CD8-positive, alpha-beta memory T cell (primary cell): ENCODE data around the gene CFAP97D1. TPM values are rescaled to one million over a fixed set of nuclear protein-coding genes. Genes with fewer than 3 reads are reported as not detected.

Experiments
- CTCF ChIA-PET: fragments of 350-600 bp; sonication (Branson Sonifier 250); formaldehyde crosslinking; loops from one replicate; lab custom pipeline; 2021; ENCODE audit warnings: antibody characterized with exemption; lab: Charles Lee
- POLR2A ChIA-PET: fragments of 350-600 bp; sonication (Branson Sonifier 250); formaldehyde crosslinking; loops from one replicate; lab custom pipeline; 2021; ENCODE audit warnings: antibody characterized with exemption; lab: Charles Lee
- DNase-seq, 5 donors: peaks; one replicate each; pipeline versions ENCODE4 v3.0.0 to v3.0.0-alpha.2; 2020 to 2022; ENCODE audit warnings: mixed read lengths in 1 of 5
- H3K27ac ChIP-seq: one replicate; pipeline ENCODE4 v1.7.0; 2013; ENCODE audit warnings: low read depth, mild to moderate bottlenecking, low read length, moderate library complexity
- H3K27me3 ChIP-seq: 2 replicates; pipeline ENCODE4 v1.7.0; 2013; ENCODE audit warnings: low read length, mild to moderate bottlenecking; ENCODE audit not compliant: insufficient read depth, poor library complexity, severe bottlenecking
- H3K36me3 ChIP-seq: 2 replicates; pipeline ENCODE4 v1.7.0; 2013; ENCODE audit warnings: mild to moderate bottlenecking, low read length, moderate library complexity; ENCODE audit not compliant: insufficient read depth
- H3K4me1 ChIP-seq: 2 replicates; pipeline ENCODE4 v1.7.0; 2013; ENCODE audit warnings: mild to moderate bottlenecking, low read length, moderate library complexity; ENCODE audit not compliant: insufficient read depth
- H3K4me3 ChIP-seq: 2 replicates; pipeline ENCODE4 v1.7.0; 2013; ENCODE audit warnings: mild to moderate bottlenecking, low read length
- H3K9me3 ChIP-seq: 2 replicates; pipeline ENCODE4 v1.7.0; 2013; ENCODE audit warnings: mild to moderate bottlenecking, low read length
- H3K27ac Mint-ChIP-seq, 8 donors: one replicate each; pipeline ENCODE4 v1.8.0; 2020 to 2021; ENCODE audit warnings: mixed read lengths in 8 of 8, mild to moderate bottlenecking in 6 of 8, inconsistent platforms in 3 of 8, moderate library complexity in 3 of 8
- H3K27me3 Mint-ChIP-seq, 2 donors: one replicate each; pipeline ENCODE4 v1.8.0; 2020 to 2021; ENCODE audit warnings: mixed read lengths in 2 of 2, mild to moderate bottlenecking in 1 of 2, moderate library complexity in 1 of 2
- H3K36me3 Mint-ChIP-seq, 3 donors: one replicate each; pipeline ENCODE4 v1.8.0; 2020 to 2021; ENCODE audit warnings: mixed read lengths in 3 of 3, inconsistent platforms in 1 of 3, mild to moderate bottlenecking in 1 of 3
- H3K4me1 Mint-ChIP-seq, 3 donors: one replicate each; pipeline ENCODE4 v1.8.0; 2020 to 2021; ENCODE audit warnings: mixed read lengths in 3 of 3, inconsistent platforms in 1 of 3, mild to moderate bottlenecking in 1 of 3
- H3K4me3 Mint-ChIP-seq, 7 donors: one replicate each; pipeline ENCODE4 v1.8.0; 2020 to 2021; ENCODE audit warnings: mixed read lengths in 7 of 7, mild to moderate bottlenecking in 6 of 7, moderate library complexity in 4 of 7, inconsistent platforms in 2 of 7
- H3K9me3 Mint-ChIP-seq, 5 donors: one replicate each; pipeline ENCODE4 v1.8.0; 2020 to 2022; ENCODE audit warnings: mixed read lengths in 5 of 5, mild to moderate bottlenecking in 3 of 5, moderate library complexity in 2 of 5, inconsistent platforms in 1 of 5
- polyA plus RNA-seq: library from polyadenylated mRNA; unstranded; fragments of 300-500 nt; fragmentation: Illumina TruSeq; gene quantifications from one replicate; pipeline ENCODE4 v1.2.3, GENCODE V29; 2021
- total RNA-seq, 2 experiments: library from RNA; stranded (reverse); gene quantifications; one replicate each; pipeline ENCODE4 v1.2.3, GENCODE V29; 2021

CFAP97D1 gene
- total and polyA plus RNA-seq, 3 experiments from 2014 or later: not detected

DNA sequence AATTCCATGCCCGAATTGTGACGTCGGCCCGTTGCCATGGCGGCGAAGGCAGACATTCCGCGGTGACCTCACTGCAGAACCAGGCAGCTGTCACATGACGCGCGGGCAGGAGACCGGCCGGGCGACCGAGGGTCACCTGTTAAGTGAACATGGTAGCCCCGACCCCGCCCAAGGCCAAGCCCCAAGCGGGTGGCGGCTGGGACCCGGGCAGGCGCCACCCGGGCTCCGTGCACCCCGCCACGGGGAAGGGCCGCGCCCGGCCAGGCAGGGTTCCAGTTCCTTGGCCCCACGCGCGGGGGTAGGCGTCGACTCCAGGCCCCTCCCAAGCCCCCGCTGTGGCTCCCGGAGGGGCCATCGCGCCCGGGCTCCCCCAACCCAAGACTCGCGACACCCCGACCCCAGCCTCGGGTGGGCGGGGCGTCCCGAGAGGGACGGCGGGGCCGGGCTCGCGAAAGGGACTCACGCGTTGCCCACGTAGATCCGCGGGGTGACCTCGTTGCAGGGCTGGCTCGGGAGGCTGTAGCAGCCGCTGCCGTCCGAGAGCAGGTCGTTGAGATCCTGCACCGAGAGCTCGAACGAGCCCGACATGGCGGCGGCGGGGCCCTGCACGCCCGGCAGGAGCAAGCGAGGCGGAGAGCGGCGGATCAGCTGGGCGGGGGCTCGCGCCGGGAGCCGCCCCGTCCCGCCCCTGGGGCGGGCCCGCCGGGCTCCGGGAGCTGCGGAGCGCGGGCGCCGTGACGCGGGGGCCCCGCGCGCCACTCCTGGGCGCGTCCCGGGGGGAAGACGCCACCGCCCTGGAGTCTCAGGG lies 1.7 kb upstream of the CFAP97D1 start, which contains the start of gene DUSP3:
DUSP3 (minus strand) TSS at position 641 of the 808 bp plus-strand sequence; CDS start at position 588, 53 bp downstream.
- peak within 1 kb of the TSS; percentile 79 to 89 (median 85) for H3K4me3 Mint-ChIP-seq
- peaks cover 8 to 18% (median 12%) of the 10 kb centered on the region in 3 donors for H3K4me1 Mint-ChIP-seq
- DNase-seq: peak; percentile 61 to 79 (median 71)
- H3K27me3 Mint-ChIP-seq: peaks cover 4 to 27% of the 10 kb centered on the region in 2 donors
- peaks cover 0 to 10% (median 0%) of the 10 kb centered on the region in 3 donors for H3K36me3 Mint-ChIP-seq
- no peaks in the 10 kb centered on the region for H3K9me3 Mint-ChIP-seq
- peak within 1 kb of the TSS; percentile 85 for H3K4me3 ChIP-seq
- peaks cover 7% of the 10 kb centered on the region for H3K4me1 ChIP-seq
- ChIA-PET POLR2A (no interaction called here), CTCF (interaction anchor here (0.7 to 1.1 kb wide), 2 partner anchors 13 to 15 kb away, joined by 3 to 4 read pairs; no protein-coding TSS in a partner anchor)
- peak within 1 kb of the TSS; percentile 70 for H3K27ac ChIP-seq
- no peaks in the 10 kb centered on the region for H3K36me3 ChIP-seq
- H3K27me3 ChIP-seq: peaks cover 19% of the 10 kb centered on the region
- no peaks in the 10 kb centered on the region for H3K9me3 ChIP-seq
- H3K27ac Mint-ChIP-seq: peak within 1 kb of the TSS; percentile 67 to 92 (median 82)

DNA sequence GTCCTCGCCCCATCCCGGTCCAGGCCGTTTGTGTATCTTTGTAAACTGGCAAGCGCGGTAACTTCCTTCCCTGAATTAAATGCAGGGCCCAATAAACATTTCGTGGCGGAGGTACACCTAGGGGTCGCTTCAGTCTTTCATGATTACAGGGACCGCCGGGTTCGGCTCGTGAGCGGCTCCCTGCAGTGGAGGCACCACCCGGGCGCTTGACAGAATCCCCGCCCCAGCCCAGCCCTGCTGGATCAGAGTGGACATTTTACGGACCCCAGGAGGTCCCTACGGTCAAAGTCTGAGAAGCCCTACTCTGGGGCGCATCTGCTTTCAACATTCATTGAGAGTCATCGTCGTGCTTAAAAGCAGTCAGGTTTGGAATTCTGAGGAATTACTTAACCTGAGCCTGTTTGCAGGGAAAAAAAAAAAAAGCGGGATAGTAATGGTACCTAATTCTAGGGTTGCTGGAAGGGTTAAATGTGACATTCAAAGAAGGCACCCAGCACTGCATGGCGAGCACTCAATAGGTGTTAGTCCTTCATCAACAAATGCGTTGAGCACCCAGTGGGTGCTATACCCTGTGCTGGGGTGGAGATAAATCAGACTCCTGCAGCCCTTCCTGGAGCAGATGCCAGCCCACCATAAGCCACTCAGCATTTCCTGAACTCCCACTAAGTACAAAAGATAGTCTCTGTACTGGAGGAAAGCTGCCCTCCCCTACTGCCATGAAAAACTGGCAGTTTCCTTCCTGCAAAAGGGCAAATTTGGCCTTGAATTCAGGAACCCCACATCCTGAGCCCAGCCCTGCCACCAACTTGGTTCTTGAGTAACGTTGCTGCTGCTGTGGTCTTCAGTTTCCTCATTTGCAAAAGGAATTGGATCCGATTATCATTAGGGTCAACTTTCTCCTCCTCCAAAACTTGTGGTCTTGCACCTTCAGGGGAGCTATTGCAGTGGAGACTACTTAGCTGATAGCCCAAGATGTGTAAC lies 800 bp upstream of the CFAP97D1 start:
- DNase-seq: no peak
- ChIA-PET POLR2A (no interaction called here), CTCF (no interaction called here)
- Mint-ChIP-seq H3K9me3 (no peaks in the 10 kb centered on the region), H3K27ac (peak overlapping the region; percentile 50 to 74 (median 58)), H3K27me3 (peaks cover 8 to 33% of the 10 kb centered on the region in 2 donors), H3K4me1 (peaks cover 8 to 18% (median 11%) of the 10 kb centered on the region in 3 donors), H3K36me3 (peaks cover 0 to 5% (median 0%) of the 10 kb centered on the region in 3 donors), H3K4me3 (peak overlapping the region; percentile 77 to 88 (median 81))
- Histone ChIP-seq H3K36me3 (no peaks in the 10 kb centered on the region), H3K4me1 (peaks cover 7% of the 10 kb centered on the region), H3K9me3 (no peaks in the 10 kb centered on the region), H3K27me3 (peaks cover 20% of the 10 kb centered on the region), H3K27ac (peak overlapping the region; percentile 31), H3K4me3 (peak overlapping the region; percentile 85)

DNA sequence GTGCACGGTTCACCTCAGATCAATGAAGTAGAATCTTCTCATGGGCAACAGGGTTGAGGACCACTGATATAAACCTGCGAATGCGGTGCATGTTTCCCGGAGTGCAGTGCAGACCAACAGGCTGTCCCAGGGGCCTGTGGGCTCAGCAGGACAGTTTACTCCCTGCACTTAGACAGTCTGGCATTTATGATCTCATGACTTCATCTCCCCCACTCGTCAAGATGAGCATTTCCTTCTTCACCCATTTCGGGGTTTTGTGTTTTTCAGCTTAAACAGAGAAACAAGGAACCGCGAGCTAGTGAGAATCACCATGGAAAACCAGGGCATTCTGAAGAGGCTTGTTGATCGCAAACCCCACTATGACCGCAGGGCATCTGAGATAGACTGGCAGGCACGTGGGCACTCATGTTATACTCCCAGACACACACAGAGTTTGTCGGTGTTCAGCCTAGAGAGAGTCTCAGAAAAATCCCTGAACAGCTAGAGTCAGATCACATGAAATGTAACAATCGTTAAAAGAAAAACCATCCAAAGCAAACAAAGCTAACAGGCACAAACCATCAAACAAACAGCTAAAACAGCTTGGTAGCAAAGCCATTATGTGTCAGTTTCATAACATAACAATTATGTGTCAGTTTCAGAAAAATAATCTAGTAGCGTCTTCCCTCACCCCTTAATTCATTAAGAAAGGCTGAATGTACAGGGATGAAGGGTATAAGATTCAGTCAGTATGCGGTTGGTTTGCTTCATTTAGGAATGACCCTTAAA lies 2.9 kb downstream of the CFAP97D1 start:
- ChIA-PET POLR2A (no interaction called here), CTCF (interaction anchor here (0.7 kb wide), 1 partner anchor 16 kb away, joined by 5 read pairs; no protein-coding TSS in a partner anchor)
- Mint-ChIP-seq H3K4me3 (peak overlapping the region in 1 of 7 donors; percentile 7), H3K9me3 (no peaks in the 10 kb centered on the region), H3K27ac (no peak overlapping the region), H3K36me3 (peaks cover 0 to 1% (median 0%) of the 10 kb centered on the region in 3 donors), H3K27me3 (peaks cover 8 to 39% of the 10 kb centered on the region in 2 donors), H3K4me1 (peaks cover 7 to 12% (median 8%) of the 10 kb centered on the region in 3 donors)
- Histone ChIP-seq H3K4me1 (peaks cover 7% of the 10 kb centered on the region), H3K27me3 (peaks cover 20% of the 10 kb centered on the region), H3K4me3 (no peak overlapping the region), H3K9me3 (no peaks in the 10 kb centered on the region), H3K36me3 (no peaks in the 10 kb centered on the region), H3K27ac (no peak overlapping the region)
- no peak for DNase-seq

DNA sequence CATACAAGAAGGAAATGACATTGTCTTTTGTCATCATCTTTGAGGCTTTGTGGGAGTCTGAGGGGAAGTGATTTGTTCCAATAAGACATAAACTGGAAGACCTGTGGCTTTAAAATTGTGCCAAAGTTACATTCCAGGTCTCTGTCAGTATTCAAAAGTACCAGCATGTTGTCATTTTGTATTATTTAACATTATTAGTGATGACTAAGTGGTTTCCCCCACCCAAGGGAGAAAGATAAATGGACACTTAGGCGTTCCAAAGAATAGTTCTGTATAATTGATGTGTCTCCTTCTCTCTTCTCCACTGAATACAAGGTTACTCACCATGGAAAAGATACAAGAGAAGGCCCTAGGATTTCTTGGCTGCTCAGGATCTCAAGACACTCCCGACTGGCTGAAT lies 3.8 kb downstream of the CFAP97D1 start:
- Histone ChIP-seq H3K36me3 (no peaks in the 10 kb centered on the region), H3K27me3 (peaks cover 20% of the 10 kb centered on the region), H3K27ac (no peak overlapping the region), H3K9me3 (no peaks in the 10 kb centered on the region), H3K4me3 (no peak overlapping the region), H3K4me1 (peaks cover 6% of the 10 kb centered on the region)
- Mint-ChIP-seq H3K4me3 (no peak overlapping the region), H3K27ac (no peak overlapping the region), H3K27me3 (peaks cover 10 to 39% of the 10 kb centered on the region in 2 donors), H3K4me1 (peaks cover 6 to 11% (median 8%) of the 10 kb centered on the region in 3 donors), H3K9me3 (no peaks in the 10 kb centered on the region), H3K36me3 (peaks cover 0 to under 1% (median 0%) of the 10 kb centered on the region in 3 donors)
- POLR2A ChIA-PET: no interaction called here
- no peak for DNase-seq
- CTCF ChIA-PET: no interaction called here

DNA sequence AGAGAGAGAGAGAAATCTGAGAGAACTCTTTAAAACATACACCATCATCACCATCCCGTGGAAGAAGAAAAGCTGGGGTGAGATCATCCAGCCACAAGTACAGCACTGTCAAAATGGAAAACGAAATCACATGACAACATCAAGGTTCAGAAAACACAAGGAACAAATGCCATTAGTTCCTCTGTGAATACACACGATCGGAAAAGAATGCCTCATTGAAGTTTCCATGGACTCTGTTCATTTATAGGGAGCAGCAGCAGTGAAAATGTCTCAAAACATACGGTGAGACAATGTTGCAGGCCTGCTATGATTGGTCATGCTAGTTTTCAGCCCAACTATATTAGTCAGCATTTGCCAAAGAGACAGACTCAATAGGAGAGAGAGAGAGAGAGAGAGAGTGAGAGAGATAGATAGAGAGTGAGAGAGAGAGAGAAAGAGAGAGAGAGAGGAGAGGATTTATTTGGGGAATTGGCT lies 4.4 kb downstream of the CFAP97D1 start:
- Histone ChIP-seq H3K27ac (no peak overlapping the region), H3K36me3 (no peaks in the 10 kb centered on the region), H3K9me3 (no peaks in the 10 kb centered on the region), H3K4me3 (no peak overlapping the region), H3K4me1 (peaks cover under 1% of the 10 kb centered on the region), H3K27me3 (peaks cover 20% of the 10 kb centered on the region)
- CTCF ChIA-PET: interaction anchor here (1.7 kb wide), 1 partner anchor 90 kb away, joined by 4 read pairs; no protein-coding TSS in a partner anchor
- DNase-seq: no peak
- Mint-ChIP-seq H3K27ac (no peak overlapping the region), H3K36me3 (no peaks in the 10 kb centered on the region), H3K4me1 (peaks cover 2 to 6% (median 2%) of the 10 kb centered on the region in 3 donors), H3K4me3 (no peak overlapping the region), H3K27me3 (peaks cover 11 to 42% of the 10 kb centered on the region in 2 donors), H3K9me3 (no peaks in the 10 kb centered on the region)
- POLR2A ChIA-PET: no interaction called here

DNA sequence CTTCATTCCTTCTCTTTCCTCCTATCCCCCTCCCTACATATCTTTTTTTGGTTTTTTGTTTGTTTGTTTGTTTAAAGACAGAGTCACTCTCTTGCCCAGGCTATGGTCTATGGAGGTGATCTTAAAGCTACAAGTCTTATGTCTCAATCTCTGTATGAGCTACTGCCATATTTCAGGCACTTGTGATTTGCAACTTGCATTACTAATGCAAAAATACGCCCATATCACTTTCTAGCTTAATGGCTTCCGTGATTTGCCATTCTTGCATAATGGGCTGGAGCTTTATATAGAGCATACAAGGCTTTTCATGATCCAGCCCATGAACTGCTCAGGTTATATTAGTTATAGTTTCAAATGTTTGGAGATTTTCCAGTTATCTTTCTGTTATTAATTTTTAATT lies 7.5 kb downstream of the CFAP97D1 start:
- H3K4me1 Mint-ChIP-seq: peaks cover 6 to 9% (median 9%) of the 10 kb centered on the region in 3 donors
- H3K27me3 ChIP-seq: peaks cover 7% of the 10 kb centered on the region
- peaks cover 14 to 40% of the 10 kb centered on the region in 2 donors for H3K27me3 Mint-ChIP-seq
- no peak overlapping the region for H3K27ac ChIP-seq
- no peaks in the 10 kb centered on the region for H3K36me3 Mint-ChIP-seq
- ChIA-PET POLR2A (no interaction called here), CTCF (interaction anchor here (0.9 kb wide), 1 partner anchor 20 kb away, joined by 3 read pairs; no protein-coding TSS in a partner anchor)
- H3K4me3 Mint-ChIP-seq: no peak overlapping the region
- no peaks in the 10 kb centered on the region for H3K9me3 ChIP-seq
- H3K4me1 ChIP-seq: no peaks in the 10 kb centered on the region
- no peaks in the 10 kb centered on the region for H3K36me3 ChIP-seq
- no peaks in the 10 kb centered on the region for H3K9me3 Mint-ChIP-seq
- no peak overlapping the region for H3K27ac Mint-ChIP-seq
- DNase-seq: no peak
- no peak overlapping the region for H3K4me3 ChIP-seq

DNA sequence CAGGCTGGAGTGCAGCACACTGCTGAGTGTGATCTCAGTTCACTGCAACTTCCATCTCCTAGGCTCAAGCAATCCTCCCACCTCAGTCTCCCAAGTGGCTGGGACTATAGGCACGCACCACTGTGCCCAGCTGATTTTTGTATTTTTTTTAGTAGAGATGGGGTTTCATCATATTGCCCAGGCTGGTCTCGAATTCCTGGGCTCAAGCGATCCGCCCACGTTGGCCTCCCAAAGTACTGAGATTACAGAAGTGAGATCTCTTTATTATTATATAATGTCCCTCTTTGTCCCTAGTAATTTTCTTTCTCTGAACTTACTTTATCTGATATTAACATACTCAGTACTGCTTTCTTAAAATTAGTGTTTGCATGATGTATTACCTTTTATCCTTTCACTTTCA lies 8.3 kb downstream of the CFAP97D1 start:
- H3K36me3 ChIP-seq: no peaks in the 10 kb centered on the region
- Mint-ChIP-seq H3K27ac (no peak overlapping the region), H3K4me1 (peaks cover 6 to 9% (median 9%) of the 10 kb centered on the region in 3 donors), H3K4me3 (no peak overlapping the region), H3K9me3 (no peaks in the 10 kb centered on the region), H3K27me3 (peaks cover 14 to 38% of the 10 kb centered on the region in 2 donors), H3K36me3 (no peaks in the 10 kb centered on the region)
- H3K9me3 ChIP-seq: no peaks in the 10 kb centered on the region
- POLR2A ChIA-PET: no interaction called here
- H3K4me1 ChIP-seq: no peaks in the 10 kb centered on the region
- CTCF ChIA-PET: no interaction called here
- DNase-seq: no peak
- peaks cover 2% of the 10 kb centered on the region for H3K27me3 ChIP-seq
- no peak overlapping the region for H3K27ac ChIP-seq
- no peak overlapping the region for H3K4me3 ChIP-seq
